Adipocyte (in vitro differentiated cells): Measurements from ENCODE around the gene FSTL5.
A peak's percentile ranks its signal among the peaks of the same experiment; 100 is the strongest.
"Not testable (repeated sequence)": the region's sequence is repeated elsewhere in the genome, so short reads cannot be mapped to it uniquely, and the experiment has no call there.

Experiments used
- DNase-seq: peaks from one replicate; pipeline ENCODE4 v3.0.0-alpha.2; 2015; ENCODE audit warnings: low read depth
- H3K27me3 ChIP-seq: replicated peaks from 2 replicates; pipeline ENCODE4 v1.7.0; 2013; ENCODE audit warnings: mild to moderate bottlenecking, low read length, moderate library complexity; ENCODE audit not compliant: control insufficient read depth, insufficient read depth
- H3K36me3 ChIP-seq: 2 replicates; pipeline ENCODE4 v1.7.0; 2013; ENCODE audit warnings: low read length, mild to moderate bottlenecking, moderate library complexity; ENCODE audit not compliant: control insufficient read depth, insufficient read depth, severe bottlenecking
- H3K4me1 ChIP-seq: 2 replicates; pipeline ENCODE4 v1.7.0; 2013; ENCODE audit warnings: mild to moderate bottlenecking, low read length, moderate library complexity; ENCODE audit not compliant: control insufficient read depth, insufficient read depth
- H3K4me3 ChIP-seq: 2 replicates; pipeline ENCODE4 v1.7.0; 2013; ENCODE audit warnings: mild to moderate bottlenecking, low read length, moderate library complexity
- H3K9ac ChIP-seq: 2 replicates; pipeline ENCODE4 v1.7.0; 2013; ENCODE audit warnings: mild to moderate bottlenecking, low read length, moderate library complexity
- H3K9me3 ChIP-seq: 2 replicates; pipeline ENCODE4 v1.7.0; 2013; ENCODE audit warnings: mild to moderate bottlenecking, low read length, moderate library complexity; ENCODE audit not compliant: control insufficient read depth

FSTL5 gene

GRCh38 chr4:162163892-162164759 lies at the start of gene FSTL5:
Gene FSTL5, minus strand, starts transcription at chr4:162164000. Its CDS starts 52,604 bp downstream, at chr4:162111396.
- H3K4me3 ChIP-seq, result peak within 1 kb of the TSS; percentile 74
- peaks cover 9% of the 10 kb centered on the region for H3K27me3 ChIP-seq
- peaks cover 9% of the 10 kb centered on the region for H3K4me1 ChIP-seq
- no peak within 1 kb of the TSS for H3K9ac ChIP-seq
- H3K9me3 ChIP-seq, result no peaks in the 10 kb centered on the region
- no peaks in the 10 kb centered on the region for H3K36me3 ChIP-seq
- peak; percentile 74 for DNase-seq

GRCh38 chr4:162209706-162210105 lies 45.9 kb upstream of the FSTL5 start:
- no peak overlapping the region for H3K9ac ChIP-seq
- no peak for DNase-seq
- no peaks in the 10 kb centered on the region for H3K36me3 ChIP-seq
- H3K27me3 ChIP-seq, result no peaks in the 10 kb centered on the region
- H3K9me3 ChIP-seq, result peaks cover 4% of the 10 kb centered on the region
- no peak overlapping the region for H3K4me3 ChIP-seq
- H3K4me1 ChIP-seq, result no peaks in the 10 kb centered on the region

GRCh38 chr4:162203478-162203877 lies 39.7 kb upstream of the FSTL5 start:
- not testable (repeated sequence) for H3K9ac ChIP-seq, H3K36me3 ChIP-seq, H3K4me3 ChIP-seq, H3K9me3 ChIP-seq, DNase-seq, H3K27me3 ChIP-seq, H3K4me1 ChIP-seq

GRCh38 chr4:162201673-162202072 lies 37.9 kb upstream of the FSTL5 start:
- H3K27me3 ChIP-seq, result no peaks in the 10 kb centered on the region
- H3K9me3 ChIP-seq, result peaks cover 4% of the 10 kb centered on the region
- DNase-seq, result peak; percentile 6
- no peak overlapping the region for H3K4me3 ChIP-seq
- no peaks in the 10 kb centered on the region for H3K36me3 ChIP-seq
- H3K9ac ChIP-seq, result no peak overlapping the region
- no peaks in the 10 kb centered on the region for H3K4me1 ChIP-seq

GRCh38 chr4:162170509-162170908 lies 6.7 kb upstream of the FSTL5 start:
- DNase-seq, result no peak
- H3K9ac ChIP-seq, result no peak overlapping the region
- H3K36me3 ChIP-seq, result no peaks in the 10 kb centered on the region
- H3K4me1 ChIP-seq, result no peaks in the 10 kb centered on the region
- no peaks in the 10 kb centered on the region for H3K27me3 ChIP-seq
- H3K4me3 ChIP-seq, result no peak overlapping the region
- no peaks in the 10 kb centered on the region for H3K9me3 ChIP-seq

GRCh38 chr4:162164906-162165510 lies 1.2 kb upstream of the FSTL5 start:
- DNase-seq, result peak; percentile 17
- Histone ChIP-seq H3K4me3 (no peak overlapping the region), H3K9ac (no peak overlapping the region), H3K36me3 (no peaks in the 10 kb centered on the region), H3K4me1 (peaks cover 9% of the 10 kb centered on the region), H3K9me3 (no peaks in the 10 kb centered on the region), H3K27me3 (peaks cover 9% of the 10 kb centered on the region)

- Histone ChIP-seq H3K9me3 (no peaks in the 10 kb centered on the region), H3K36me3 (no peaks in the 10 kb centered on the region), H3K27me3 (peaks cover 9% of the 10 kb centered on the region), H3K4me3 (no peak overlapping the region), H3K9ac (no peak overlapping the region), H3K4me1 (peaks cover 9% of the 10 kb centered on the region)
- no peak for DNase-seq
Measured at GRCh38 chr4:162162672-162163071, 1.1 kb downstream of the FSTL5 start.

- no peak for DNase-seq
- H3K4me1 ChIP-seq, result no peaks in the 10 kb centered on the region
- no peaks in the 10 kb centered on the region for H3K27me3 ChIP-seq
- H3K9ac ChIP-seq, result no peak overlapping the region
- no peaks in the 10 kb centered on the region for H3K9me3 ChIP-seq
- no peak overlapping the region for H3K4me3 ChIP-seq
- H3K36me3 ChIP-seq, result no peaks in the 10 kb centered on the region
Measured at GRCh38 chr4:162157241-162157640, 6.6 kb downstream of the FSTL5 start.

- H3K4me3 ChIP-seq, result no peak overlapping the region
- no peaks in the 10 kb centered on the region for H3K4me1 ChIP-seq
- H3K9ac ChIP-seq, result no peak overlapping the region
- no peaks in the 10 kb centered on the region for H3K9me3 ChIP-seq
- H3K27me3 ChIP-seq, result no peaks in the 10 kb centered on the region
- DNase-seq, result no peak
- H3K36me3 ChIP-seq, result no peaks in the 10 kb centered on the region
Measured at GRCh38 chr4:162154862-162155540, 8.8 kb downstream of the FSTL5 start.

GRCh38 chr4:162151850-162152249 lies 11.9 kb downstream of the FSTL5 start:
- Histone ChIP-seq H3K9me3 (no peaks in the 10 kb centered on the region), H3K36me3 (no peaks in the 10 kb centered on the region), H3K9ac (no peak overlapping the region), H3K4me3 (no peak overlapping the region), H3K27me3 (no peaks in the 10 kb centered on the region), H3K4me1 (no peaks in the 10 kb centered on the region)
- no peak for DNase-seq

GRCh38 chr4:162151386-162151785 lies 12.4 kb downstream of the FSTL5 start:
- H3K9me3 ChIP-seq, result no peaks in the 10 kb centered on the region
- H3K36me3 ChIP-seq, result no peaks in the 10 kb centered on the region
- no peaks in the 10 kb centered on the region for H3K4me1 ChIP-seq
- H3K9ac ChIP-seq, result no peak overlapping the region
- no peak for DNase-seq
- H3K27me3 ChIP-seq, result no peaks in the 10 kb centered on the region
- H3K4me3 ChIP-seq, result no peak overlapping the region
